Endothelial cell of umbilical vein (primary cell): ENCODE results near the gene PPP3CA.

Experiments used
- CTCF ChIP-seq, 2 donors: IDR thresholded peaks; 1 replicate in 1 of 2; 2 replicates in 1 of 2; pipeline ENCODE4 v1.5.1; 2011; ENCODE audit warnings: low read length in 2 of 2, mild to moderate bottlenecking in 2 of 2, moderate library complexity in 2 of 2, control low read depth in 1 of 2, inconsistent platforms in 1 of 2, low read depth in 1 of 2; ENCODE audit not compliant: insufficient read depth in 1 of 2; ENCODE audit errors: extremely low read depth in 1 of 2
- EZH2 ChIP-seq: IDR thresholded peaks from 2 replicates; pipeline ENCODE4 v1.6.1; 2012; ENCODE audit warnings: borderline replicate concordance, low read depth, mild to moderate bottlenecking, moderate library complexity, low read length, inconsistent platforms; ENCODE audit not compliant: severe bottlenecking
- JUN ChIP-seq: IDR thresholded peaks from 2 replicates; pipeline ENCODE4 v1.6.1; 2011; ENCODE audit warnings: borderline replicate concordance, low read depth; ENCODE audit not compliant: insufficient read length, insufficient read depth
- POLR2A ChIP-seq: IDR thresholded peaks from 2 replicates; pipeline ENCODE4 v1.6.1; 2012; ENCODE audit warnings: low read depth, mild to moderate bottlenecking, control low read depth, low read length
- POLR2AphosphoS5 ChIP-seq: IDR thresholded peaks from 2 replicates; pipeline ENCODE4 v1.6.1; 2012; ENCODE audit warnings: low read depth, mild to moderate bottlenecking, control low read depth, low read length, moderate library complexity; ENCODE audit not compliant: insufficient read depth

- TF ChIP-seq CTCF (IDR thresholded peaks at IDR 0.05; ENCODE audit: extremely low read depth in 1 of 2, insufficient read depth in 1 of 2, low read depth in 1 of 2, low read length in 2 of 2) (no peak), POLR2A (no peak), POLR2AphosphoS5 (no peak), EZH2 (no peak), JUN (no peak)
Measured at GRCh38 chr4:101285985-101286384, 61.3 kb downstream of the PPP3CA start.
